HepG2 (cell line): ENCODE measurements around the gene ATXN1L. TPM values are rescaled to one million over a fixed set of nuclear protein-coding genes. Genes with fewer than 3 reads are reported as not detected.
A peak's percentile ranks its signal among the peaks of the same experiment; 100 is the strongest.

ENCODE experiments used
- ARHGAP35 ChIP-seq: sonication (generic); formaldehyde crosslinking; IDR thresholded peaks from 2 replicates; pipeline ENCODE4 v1.9.0; 2022; ENCODE audit warnings: mild to moderate bottlenecking, inconsistent platforms, moderate library complexity, missing genetic modification reagents, borderline replicate concordance
- CAMTA2 ChIP-seq: sonication (generic); formaldehyde crosslinking; IDR thresholded peaks from 2 replicates; pipeline ENCODE4 v1.4.0; 2020; ENCODE audit warnings: mild to moderate bottlenecking, missing genetic modification reagents, borderline replicate concordance
- CBX1 ChIP-seq: IDR thresholded peaks from one replicate; pipeline ENCODE4 v1.6.1; 2016; ENCODE audit warnings: antibody characterized with exemption, low read depth
- CHCHD3 ChIP-seq: sonication (generic); formaldehyde crosslinking; IDR thresholded peaks from 2 replicates; pipeline ENCODE4 v1.8.0; 2022; ENCODE audit warnings: mild to moderate bottlenecking, missing genetic modification reagents, moderate library complexity
- E2F2 ChIP-seq: sonication (generic); formaldehyde crosslinking; IDR thresholded peaks from 2 replicates; pipeline ENCODE4 v1.4.0; 2020; ENCODE audit warnings: missing genetic modification reagents, borderline replicate concordance
- GZF1 ChIP-seq: sonication (generic); formaldehyde crosslinking; IDR thresholded peaks from 2 replicates; pipeline ENCODE4 v1.5.1; 2020; ENCODE audit warnings: mild to moderate bottlenecking, missing genetic modification reagents
- KDM3A ChIP-seq: IDR thresholded peaks from 2 replicates; pipeline ENCODE4 v1.6.1; 2018; ENCODE audit warnings: low read depth, missing compliant biosample characterization
- KLF16 ChIP-seq, 2 experiments: sonication (generic) in 1 of 2; formaldehyde crosslinking in 1 of 2; IDR thresholded peaks; 2 replicates each; pipeline versions ENCODE4 v1.6.1 to v1.8.0; 2016 to 2023; ENCODE audit warnings: missing genetic modification reagents in 2 of 2, missing compliant biosample characterization in 1 of 2
- LBX2 ChIP-seq: sonication (generic); formaldehyde crosslinking; IDR thresholded peaks from 2 replicates; pipeline ENCODE4 v1.5.0; 2020; ENCODE audit warnings: missing genetic modification reagents, mild to moderate bottlenecking, borderline replicate concordance
- MEF2D ChIP-seq: sonication (generic); formaldehyde crosslinking; IDR thresholded peaks from 2 replicates; pipeline ENCODE4 v1.5.1; 2020; ENCODE audit warnings: mild to moderate bottlenecking, missing genetic modification reagents
- NFATC3 ChIP-seq: sonication (generic); formaldehyde crosslinking; IDR thresholded peaks from 2 replicates; pipeline ENCODE4 v1.5.1; 2020; ENCODE audit warnings: mild to moderate bottlenecking, missing genetic modification reagents
- NFIB ChIP-seq: sonication (generic); formaldehyde crosslinking; IDR thresholded peaks from 2 replicates; pipeline ENCODE4 v1.9.0; 2021; ENCODE audit warnings: missing genetic modification reagents, mild to moderate bottlenecking, borderline replicate concordance
- NFYC ChIP-seq: IDR thresholded peaks from 2 replicates; pipeline ENCODE4 v1.6.1; 2016; ENCODE audit warnings: missing genetic modification reagents, missing compliant biosample characterization
- NR3C1 ChIP-seq: sonication (generic); formaldehyde crosslinking; IDR thresholded peaks from 2 replicates; pipeline ENCODE4 v1.4.0; 2020; ENCODE audit warnings: missing genetic modification reagents
- REPIN1 ChIP-seq: sonication (generic); formaldehyde crosslinking; IDR thresholded peaks from 2 replicates; pipeline ENCODE4 v1.8.0; 2022; ENCODE audit warnings: missing genetic modification reagents, low read depth, mild to moderate bottlenecking, borderline replicate concordance
- SP1 ChIP-seq, 2 experiments: fragments of 450-650 bp in 1 of 2; sonication (generic) in 1 of 2; formaldehyde crosslinking in 1 of 2; IDR thresholded peaks; 2 replicates each; pipeline versions ENCODE4 v1.4.0 to v1.6.1; 2016 to 2020; ENCODE audit warnings: missing genetic modification reagents in 1 of 2
- STAG1 ChIP-seq: sonication (generic); formaldehyde crosslinking; IDR thresholded peaks from 2 replicates; pipeline ENCODE4 v1.4.0; 2020; ENCODE audit warnings: missing genetic modification reagents
- TEAD2 ChIP-seq: sonication (generic); formaldehyde crosslinking; IDR thresholded peaks from 2 replicates; pipeline ENCODE4 v1.9.0; 2021; ENCODE audit warnings: missing genetic modification reagents
- XRCC5 ChIP-seq: fragments of 200-400 bp; formaldehyde crosslinking; optimal IDR thresholded peaks from 2 replicates; pipeline ENCODE3; 2017; ENCODE audit warnings: mild to moderate bottlenecking, low read length
- ZC3H13 ChIP-seq: sonication (generic); formaldehyde crosslinking; IDR thresholded peaks from 2 replicates; pipeline ENCODE4 v1.8.1; 2023; ENCODE audit warnings: mild to moderate bottlenecking, missing genetic modification reagents, moderate library complexity
- ZNF224 ChIP-seq: sonication (generic); formaldehyde crosslinking; IDR thresholded peaks from 2 replicates; pipeline ENCODE4 v1.5.0; 2020; ENCODE audit warnings: mild to moderate bottlenecking, missing genetic modification reagents
- ZNF281 ChIP-seq: sonication (generic); formaldehyde crosslinking; IDR thresholded peaks from 2 replicates; pipeline ENCODE4 v1.4.0; 2020; ENCODE audit warnings: missing genetic modification reagents, borderline replicate concordance
- ZNF414 ChIP-seq: sonication (generic); formaldehyde crosslinking; IDR thresholded peaks from 2 replicates; pipeline ENCODE4 v1.5.0; 2020; ENCODE audit warnings: missing genetic modification reagents
- ZNF441 ChIP-seq: sonication (generic); formaldehyde crosslinking; IDR thresholded peaks from 2 replicates; pipeline ENCODE4 v1.7.0; 2021; ENCODE audit warnings: missing genetic modification reagents, borderline replicate concordance
- ZNF557 ChIP-seq: sonication (generic); formaldehyde crosslinking; IDR thresholded peaks from 2 replicates; pipeline ENCODE4 v1.4.0; 2020; ENCODE audit warnings: missing genetic modification reagents
- ZNF619 ChIP-seq: sonication (generic); formaldehyde crosslinking; IDR thresholded peaks from 2 replicates; pipeline ENCODE4 v1.4.0; 2020; ENCODE audit warnings: mild to moderate bottlenecking, missing genetic modification reagents
- polyA plus RNA-seq, 8 experiments: library from polyadenylated mRNA; depleted of rRNA in 3 of 8; stranded (reverse) in 7 of 8; unstranded in 1 of 8; fragments of >200 nt; fragmentation: Illumina TruSeq in 4 of 8; extraction: Trizol in 4 of 8; gene quantifications; 2 replicates each; pipeline versions ENCODE4 v1.2.1 to v1.2.3, GENCODE V29; 2011 to 2016; ENCODE audit warnings: low read depth in 4 of 8, missing spikeins in 1 of 8, mixed read lengths in 1 of 8; ENCODE audit not compliant: insufficient read depth in 1 of 8
- total RNA-seq, 5 experiments: library from RNA; depleted of rRNA; stranded (reverse); fragments of >200 nt; fragmentation: Illumina TruSeq; extraction: Trizol; gene quantifications; 2 replicates each; pipeline ENCODE4 v1.2.3, GENCODE V29; 2016; ENCODE audit warnings: low read depth in 1 of 5

The ATXN1L gene
- total and polyA plus RNA-seq, 2 of the 13 experiments (the other 11 are each of a cell fraction or from before 2014, with no cell fraction given) = 20.0 to 22.4 TPM

- peak; percentile 97 for TF ChIP-seq ZNF281
- no peak for TF ChIP-seq NFATC3 (CRISPR knock-in tag)
- peak; percentile 91 for TF ChIP-seq CBX1
- no peak for TF ChIP-seq NR3C1 (CRISPR knock-in tag)
- TF ChIP-seq GZF1 (CRISPR knock-in tag) = no peak
- no peak for TF ChIP-seq NFIB (CRISPR knock-in tag)
- peak; percentile 78; the same call in 1 of the 2 replicates for TF ChIP-seq ZNF224 (CRISPR knock-in tag)
- TF ChIP-seq REPIN1 (CRISPR knock-in tag) = peak; percentile 91
- TF ChIP-seq ZNF557 (CRISPR knock-in tag) = peak; percentile 93
- peak in 1 of 2 experiments; percentile 97; a peak in 2 of 4 replicates for TF ChIP-seq KLF16 (CRISPR knock-in tag; IDR thresholded peaks at IDR 0.05)
- TF ChIP-seq ARHGAP35 = peak; percentile 45; the same call in 1 of the 2 replicates
- no peak for TF ChIP-seq MEF2D (CRISPR knock-in tag)
- TF ChIP-seq KDM3A (CRISPR knock-in tag) = no peak
- TF ChIP-seq ZNF619 (CRISPR knock-in tag) = peak; percentile 83; the same call in 1 of the 2 replicates
- TF ChIP-seq E2F2 (CRISPR knock-in tag) = no peak
- peak; percentile 76 for TF ChIP-seq XRCC5
- TF ChIP-seq LBX2 (CRISPR knock-in tag) = no peak
- peak; percentile 52; the same call in 1 of the 2 replicates for TF ChIP-seq NFYC (CRISPR knock-in tag)
- TF ChIP-seq ZC3H13 = peak; percentile 22; the same call in 1 of the 2 replicates
- TF ChIP-seq CAMTA2 (CRISPR knock-in tag) = 0 out of 2 replicates have a peak, but pooled peaks have one; percentile 38
- TF ChIP-seq SP1 (IDR thresholded peaks at IDR 0.05) = no peak
- TF ChIP-seq SP1 (CRISPR knock-in tag; IDR thresholded peaks at IDR 0.05) = peak; percentile 100
- TF ChIP-seq TEAD2 (CRISPR knock-in tag) = no peak
- TF ChIP-seq ZNF414 (CRISPR knock-in tag) = no peak
- no peak for TF ChIP-seq ZNF441
- 0 out of 2 replicates have a peak, but pooled peaks have one; percentile 5 for TF ChIP-seq STAG1 (CRISPR knock-in tag)
- TF ChIP-seq CHCHD3 (CRISPR knock-in tag) = peak; percentile 90
Measured at GRCh38 chr16:71845639-71846430, at the start of gene ATXN1L (continued).
